ENCODE results near the gene KLK8. TPM values are rescaled to one million over a fixed set of nuclear protein-coding genes. Genes with fewer than 3 reads are reported as not detected.

KLK8 gene
- total RNA-seq, 4 donors from 2014 or later = not detected

- TF ChIP-seq, protein P1, sequence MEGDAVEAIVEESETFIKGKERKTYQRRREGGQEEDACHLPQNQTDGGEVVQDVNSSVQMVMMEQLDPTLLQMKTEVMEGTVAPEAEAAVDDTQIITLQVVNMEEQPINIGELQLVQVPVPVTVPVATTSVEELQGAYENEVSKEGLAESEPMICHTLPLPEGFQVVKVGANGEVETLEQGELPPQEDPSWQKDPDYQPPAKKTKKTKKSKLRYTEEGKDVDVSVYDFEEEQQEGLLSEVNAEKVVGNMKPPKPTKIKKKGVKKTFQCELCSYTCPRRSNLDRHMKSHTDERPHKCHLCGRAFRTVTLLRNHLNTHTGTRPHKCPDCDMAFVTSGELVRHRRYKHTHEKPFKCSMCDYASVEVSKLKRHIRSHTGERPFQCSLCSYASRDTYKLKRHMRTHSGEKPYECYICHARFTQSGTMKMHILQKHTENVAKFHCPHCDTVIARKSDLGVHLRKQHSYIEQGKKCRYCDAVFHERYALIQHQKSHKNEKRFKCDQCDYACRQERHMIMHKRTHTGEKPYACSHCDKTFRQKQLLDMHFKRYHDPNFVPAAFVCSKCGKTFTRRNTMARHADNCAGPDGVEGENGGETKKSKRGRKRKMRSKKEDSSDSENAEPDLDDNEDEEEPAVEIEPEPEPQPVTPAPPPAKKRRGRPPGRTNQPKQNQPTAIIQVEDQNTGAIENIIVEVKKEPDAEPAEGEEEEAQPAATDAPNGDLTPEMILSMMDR (IDR thresholded peaks at IDR 0.05; ENCODE audit: low read depth) = no peak
Measured at GRCh38 chr19:51007488-51007887, 6.1 kb upstream of the KLK8 start.

GRCh38 chr19:51006406-51006805, 5.0 kb upstream of the KLK8 start:
- TF ChIP-seq, protein P1 (IDR thresholded peaks at IDR 0.05; ENCODE audit: low read depth) = no peak

- TF ChIP-seq, protein P1 (IDR thresholded peaks at IDR 0.05; ENCODE audit: low read depth) = no peak
Measured at GRCh38 chr19:51005248-51005647, 3.8 kb upstream of the KLK8 start.

GRCh38 chr19:51003316-51003715, 1.9 kb upstream of the KLK8 start:
- TF ChIP-seq, protein P1 (IDR thresholded peaks at IDR 0.05; ENCODE audit: low read depth) = no peak

- TF ChIP-seq, protein P1 (IDR thresholded peaks at IDR 0.05; ENCODE audit: low read depth) = no peak
Measured at GRCh38 chr19:51002542-51003311, 1.3 kb upstream of the KLK8 start.

GRCh38 chr19:51002089-51002532, 707 bp upstream of the KLK8 start:
- TF ChIP-seq, protein P1 (IDR thresholded peaks at IDR 0.05; ENCODE audit: low read depth) = no peak

DNA sequence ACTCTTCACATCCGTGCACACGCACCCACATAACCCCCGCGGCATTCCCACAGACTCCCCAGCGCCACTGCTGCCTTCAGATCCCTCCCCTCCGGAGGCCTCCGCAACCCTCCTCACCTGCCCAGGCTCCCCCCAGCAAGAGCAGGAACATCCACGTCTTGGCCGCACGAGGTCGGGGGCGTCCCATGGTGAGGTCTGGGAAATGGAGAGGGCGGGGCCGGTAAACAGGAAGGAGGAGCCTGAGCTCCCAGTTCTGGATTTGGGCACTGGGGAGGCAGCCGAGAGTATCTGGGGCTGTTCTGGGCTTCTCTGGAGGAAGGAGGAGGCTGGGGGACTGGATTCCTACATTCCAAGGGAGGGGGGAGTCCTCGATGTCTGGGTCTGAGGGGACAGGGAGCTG, 423 bp downstream of the KLK8 start:
- TF ChIP-seq, protein P1 (IDR thresholded peaks at IDR 0.05; ENCODE audit: low read depth) = no peak

Data from subcutaneous adipose tissue (tissue), 4 donors.